ENCODE data around the gene CLDND2.

CLDND2 gene

GRCh38 chr19:51331193-51331592, 37.6 kb downstream of the CLDND2 start:
- no peak for DNase-seq (ENCODE audit: low spot score)

DNA sequence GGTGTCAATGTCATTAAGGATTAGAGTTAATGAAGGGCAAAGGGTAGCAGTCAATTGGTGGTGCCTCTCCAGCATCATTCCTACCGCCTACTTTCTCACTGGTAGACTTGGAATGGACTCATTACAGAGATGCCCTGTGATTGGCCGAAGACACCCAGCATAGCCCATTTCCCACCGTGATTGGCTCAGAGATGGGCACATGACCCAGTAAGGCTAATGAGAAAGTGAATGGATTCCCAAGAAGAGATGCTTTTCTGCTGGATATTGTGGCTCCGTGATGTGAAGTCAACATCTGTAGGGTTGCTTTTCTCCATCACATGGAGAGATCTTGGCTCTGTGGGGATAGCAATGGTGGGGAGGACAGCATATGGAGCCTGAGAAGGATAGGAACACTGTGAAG, 38.4 kb downstream of the CLDND2 start:
- no peak for DNase-seq (ENCODE audit: low spot score)

- no peak for DNase-seq (ENCODE audit: low spot score)
Measured at GRCh38 chr19:51329411-51329810, 39.4 kb downstream of the CLDND2 start.

DNA sequence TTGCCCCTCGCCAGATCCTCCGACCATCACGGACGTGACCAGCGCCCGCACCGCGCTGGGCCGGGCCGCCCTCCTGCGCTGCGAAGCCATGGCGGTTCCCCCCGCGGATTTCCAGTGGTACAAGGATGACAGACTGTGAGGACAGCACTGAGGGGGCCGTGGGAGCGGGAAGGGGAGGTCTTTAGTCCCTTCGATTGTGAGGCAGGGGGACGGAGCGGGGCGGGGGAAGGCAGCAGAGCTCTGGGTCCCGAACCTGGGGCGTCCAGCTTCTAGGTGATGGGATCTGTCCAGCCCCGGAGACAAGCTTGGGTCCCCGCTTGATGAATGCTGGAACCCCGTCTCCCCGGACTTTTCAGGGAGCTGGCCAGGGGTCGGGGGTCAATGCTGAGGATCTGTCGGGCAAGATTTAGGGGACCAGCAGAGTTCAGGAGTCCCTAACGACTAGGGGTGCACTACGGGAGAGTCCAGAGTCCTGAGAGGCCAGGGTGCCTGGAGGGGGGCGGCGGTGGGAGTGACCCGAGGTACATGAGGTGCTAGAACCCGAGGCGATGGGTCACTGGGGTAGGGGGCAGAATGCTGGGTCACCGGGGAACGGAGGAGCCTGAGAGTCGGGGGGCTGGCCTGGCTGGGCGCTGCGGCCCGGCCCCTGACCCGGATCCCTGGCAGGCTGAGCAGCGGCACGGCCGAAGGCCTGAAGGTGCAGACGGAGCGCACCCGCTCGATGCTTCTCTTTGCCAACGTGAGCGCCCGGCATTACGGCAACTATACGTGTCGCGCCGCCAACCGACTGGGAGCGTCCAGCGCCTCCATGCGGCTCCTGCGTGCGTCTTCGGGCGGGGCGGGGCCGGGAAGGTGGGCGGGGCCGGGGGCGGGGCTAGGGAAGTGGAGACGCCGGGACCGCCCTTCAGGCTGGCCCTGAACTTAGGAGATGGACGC, 41.5 kb downstream of the CLDND2 start:
- no peak for DNase-seq (ENCODE audit: low spot score)

DNA sequence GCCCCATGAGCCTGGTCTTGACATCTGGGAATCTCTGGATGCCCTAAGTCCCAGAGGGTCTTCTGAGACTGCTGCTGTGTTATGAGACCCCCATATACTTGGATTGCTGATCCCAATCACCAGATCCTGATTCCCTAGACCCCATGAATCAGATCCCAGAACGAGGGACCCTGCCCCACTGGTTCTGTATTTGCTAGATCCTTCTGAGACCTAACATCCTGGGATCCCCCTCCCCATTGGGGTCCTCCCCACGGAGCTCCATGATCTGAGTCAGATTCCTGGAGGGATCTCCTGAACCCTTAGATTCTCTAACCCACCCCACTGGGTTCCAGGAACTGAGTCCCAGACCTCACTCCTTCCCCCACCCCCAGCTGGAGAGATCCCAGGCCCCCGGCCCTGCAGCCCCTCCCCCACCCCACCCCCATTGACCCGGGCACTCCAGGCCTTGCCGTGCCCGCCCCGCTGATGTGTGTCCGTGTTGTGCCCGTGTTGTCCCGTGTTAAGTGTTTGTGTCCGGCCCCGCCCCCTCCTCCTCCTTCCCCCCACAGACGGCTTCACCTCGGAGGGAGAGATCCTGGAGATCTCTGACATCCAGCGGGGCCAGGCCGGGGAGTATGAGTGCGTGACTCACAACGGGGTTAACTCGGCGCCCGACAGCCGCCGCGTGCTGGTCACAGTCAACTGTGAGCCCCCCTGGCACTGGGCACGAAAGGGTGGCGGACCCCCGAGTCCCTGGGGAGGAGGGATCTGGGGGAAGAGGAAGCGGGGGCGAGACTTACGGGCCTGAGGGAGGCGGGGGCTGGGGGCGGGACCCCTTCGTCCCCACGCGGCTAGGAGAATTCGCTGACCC, 42.4 kb downstream of the CLDND2 start:
- no peak for DNase-seq (ENCODE audit: low spot score)

DNA sequence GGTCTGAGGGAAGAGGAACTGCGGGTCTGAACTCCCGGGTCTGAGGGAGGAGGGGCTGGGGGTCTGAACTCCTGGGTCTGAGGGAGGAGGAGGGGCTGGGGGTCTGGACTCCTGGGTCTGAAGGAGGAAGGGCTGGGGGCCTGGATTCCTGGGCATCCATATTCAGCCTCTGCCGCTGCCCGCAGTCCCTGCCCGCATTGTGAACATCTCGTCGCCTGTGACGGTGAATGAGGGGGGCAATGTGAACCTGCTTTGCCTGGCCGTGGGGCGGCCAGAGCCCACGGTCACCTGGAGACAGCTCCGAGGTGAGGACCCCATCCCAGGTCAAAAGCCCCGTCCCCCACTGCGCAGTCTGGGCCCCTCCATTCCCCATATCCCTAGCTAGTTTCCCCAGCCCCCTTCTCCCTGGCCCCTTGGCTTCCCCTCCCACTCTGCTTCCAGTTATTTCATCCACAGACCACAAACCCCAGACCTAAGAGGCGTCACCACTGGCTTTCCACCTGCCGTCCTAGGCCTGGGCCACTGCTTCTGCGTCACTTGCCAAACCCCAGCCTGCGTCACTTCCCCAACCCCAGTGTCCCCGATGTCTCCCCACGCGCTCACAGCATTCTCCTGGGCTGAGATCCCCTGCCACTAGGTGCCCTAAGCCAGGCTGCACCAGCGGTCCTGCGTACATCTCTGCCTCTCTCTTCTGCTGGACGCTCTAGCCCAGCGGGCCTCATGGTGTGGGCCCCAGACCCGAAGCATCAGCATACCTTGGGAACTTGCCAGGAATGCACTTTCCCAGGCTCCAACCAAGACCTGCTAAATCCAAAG, 43.4 kb downstream of the CLDND2 start:
- no peak for DNase-seq (ENCODE audit: low spot score)

- DNase-seq (ENCODE audit: low spot score), result no peak
Measured at GRCh38 chr19:51324167-51324481, 44.7 kb downstream of the CLDND2 start.

DNA sequence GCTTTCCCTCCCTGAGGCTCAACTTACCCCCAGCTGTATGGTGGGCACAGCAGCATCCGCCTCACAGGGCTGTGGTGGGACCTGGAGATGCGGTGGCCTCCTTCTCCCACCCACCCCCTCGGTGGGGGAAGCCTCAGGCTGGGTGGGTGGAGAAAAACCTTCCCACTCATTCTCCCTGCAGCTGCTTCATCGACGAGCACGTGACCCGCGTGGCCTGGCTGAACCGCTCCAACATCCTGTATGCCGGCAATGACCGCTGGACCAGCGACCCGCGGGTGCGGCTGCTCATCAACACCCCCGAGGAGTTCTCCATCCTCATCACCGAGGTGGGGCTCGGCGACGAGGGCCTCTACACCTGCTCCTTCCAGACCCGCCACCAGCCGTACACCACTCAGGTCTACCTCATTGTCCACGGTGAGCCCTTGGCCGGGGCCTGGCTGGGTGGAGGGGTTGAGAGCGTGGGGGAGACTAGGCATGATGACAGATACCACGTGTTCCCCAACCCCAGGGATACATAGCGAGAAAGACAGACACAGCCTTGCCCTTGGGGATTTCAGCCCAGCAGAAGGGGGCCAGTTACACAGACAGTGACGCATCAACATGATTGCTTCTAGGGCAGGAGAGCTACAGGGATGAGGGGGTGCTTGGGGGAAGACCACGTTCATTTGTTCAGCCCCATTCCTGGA, 45.2 kb downstream of the CLDND2 start:
- DNase-seq (ENCODE audit: low spot score), result no peak

- DNase-seq (ENCODE audit: low spot score), result no peak
Measured at GRCh38 chr19:51321799-51322198, 47.0 kb downstream of the CLDND2 start.

- DNase-seq (ENCODE audit: low spot score), result no peak
Measured at GRCh38 chr19:51320280-51320657, 48.5 kb downstream of the CLDND2 start.

- no peak for DNase-seq (ENCODE audit: low spot score)
Measured at GRCh38 chr19:51319649-51320279, 49.0 kb downstream of the CLDND2 start.

DNA sequence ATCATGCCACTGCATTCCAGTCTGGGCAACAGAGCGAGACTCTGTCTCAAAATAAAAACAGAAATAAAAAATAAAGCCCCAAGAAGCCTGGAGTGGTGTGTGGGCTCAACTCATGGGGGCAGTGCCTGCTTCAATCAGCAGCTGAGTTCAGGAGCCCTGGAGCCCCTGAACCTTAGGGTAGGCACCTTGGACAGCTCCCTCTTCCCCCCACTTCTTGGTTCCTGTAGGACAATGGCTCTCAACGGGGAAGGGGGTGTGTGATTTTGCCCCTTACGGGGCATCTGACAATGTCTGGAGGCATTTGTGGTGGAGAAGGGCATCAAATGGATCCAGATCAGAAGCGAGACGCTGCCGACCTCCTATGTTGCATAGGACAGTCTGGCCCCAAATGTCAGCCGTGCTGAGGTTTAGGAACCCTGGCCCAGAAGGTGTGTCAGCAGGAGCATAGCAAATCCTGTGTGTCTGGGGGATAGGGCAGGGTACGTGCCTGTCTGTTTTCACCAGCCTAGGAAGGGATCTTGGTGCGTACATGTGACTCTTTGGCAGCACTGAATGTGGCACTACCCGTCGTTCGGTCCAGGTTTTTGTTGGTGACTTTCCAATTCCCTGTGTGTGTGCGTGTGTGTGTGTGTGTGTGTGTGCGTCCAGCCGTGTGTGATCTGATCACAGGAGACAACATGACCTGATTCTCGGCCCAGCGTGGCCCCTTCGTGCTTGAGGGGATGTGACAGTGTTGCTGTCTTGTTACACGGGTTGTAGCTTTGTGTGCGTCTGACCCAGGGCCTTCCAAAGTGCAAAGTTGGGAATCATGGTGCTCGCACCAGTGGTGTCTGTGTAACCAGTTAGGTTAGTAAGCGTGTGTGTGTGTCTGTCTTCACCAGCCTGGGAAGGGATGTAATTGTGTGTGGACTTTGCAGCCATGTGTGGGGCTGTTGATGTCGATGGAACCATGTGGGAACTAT, 49.8 kb downstream of the CLDND2 start:
- no peak for DNase-seq (ENCODE audit: low spot score)

DNA sequence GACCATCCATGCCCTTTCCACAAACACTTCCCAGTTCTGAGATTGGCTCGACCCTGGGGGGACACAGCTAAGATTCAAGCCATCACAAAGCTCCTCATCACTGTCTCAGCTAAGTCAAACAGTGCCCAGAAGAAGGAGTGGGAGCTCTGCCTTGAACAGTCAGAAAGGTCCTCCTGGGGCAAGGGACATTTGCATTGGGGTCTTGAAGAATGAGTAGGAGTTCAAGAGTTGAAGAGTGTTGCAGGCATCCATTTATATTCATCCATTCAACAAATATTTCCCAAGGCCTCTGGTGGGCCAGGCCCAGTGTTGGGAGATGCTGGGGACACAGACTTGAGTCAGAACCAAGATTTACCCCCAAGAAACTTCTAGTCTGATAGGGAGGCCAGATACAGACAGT, 50.8 kb downstream of the CLDND2 start:
- DNase-seq (ENCODE audit: low spot score), result no peak

- no peak for DNase-seq (ENCODE audit: low spot score)
Measured at GRCh38 chr19:51317376-51317775, 51.4 kb downstream of the CLDND2 start.

Measured in RKO (cell line).